ENCODE measurements around the gene C5AR1.
"Not testable (repeated sequence)": the region's sequence is repeated elsewhere in the genome, so short reads cannot be mapped to it uniquely, and the experiment has no call there.

The C5AR1 gene

DNA sequence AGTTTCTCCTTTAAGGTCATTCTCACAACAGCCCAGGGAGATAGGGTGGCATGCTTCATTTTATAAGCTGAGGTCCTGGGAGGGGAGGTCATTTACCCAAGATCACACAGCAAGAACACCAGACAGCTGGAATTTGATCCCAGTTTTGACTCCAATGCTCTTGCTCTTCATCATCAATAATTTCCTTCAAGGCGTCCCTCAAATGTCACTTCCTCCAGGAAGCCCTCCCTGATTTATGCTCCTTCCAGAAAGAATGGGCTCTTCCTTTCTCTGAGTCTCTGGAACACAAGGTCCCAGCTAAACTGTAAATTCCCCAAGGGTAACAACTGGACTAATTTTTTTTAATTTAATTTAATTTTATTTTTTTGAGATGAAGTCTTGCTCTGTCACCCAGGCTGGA is 34.8 kb downstream of the C5AR1 start:
- no peak overlapping the region for H2BK15ac ChIP-seq (ENCODE audit: low read length)
- no peaks in the 10 kb centered on the region for H3K27me3 ChIP-seq (ENCODE audit: control insufficient read depth in 3 of 3, insufficient read depth in 3 of 3, low read depth in 1 of 3, low read length in 3 of 3)
- H2AFZ ChIP-seq (ENCODE audit: low read length), result no peak overlapping the region
- peaks cover 4% of the 10 kb centered on the region for H3K79me1 ChIP-seq (ENCODE audit: low read depth, low read length)
- H3K27ac ChIP-seq (replicated peaks; ENCODE audit: low read length), result no peak overlapping the region
- no peak overlapping the region for H4K8ac ChIP-seq (ENCODE audit: low read depth, low read length)
- H3K4me3 ChIP-seq (ENCODE audit: low read length in 2 of 2), result no peak overlapping the region
- no peak overlapping the region for H3K23ac ChIP-seq (ENCODE audit: low read depth, low read length, poor library complexity)
- WGBS, 2 donors (ENCODE audit: extremely low coverage in 2 of 2, insufficient read length in 2 of 2, insufficient replicate concordance in 1 of 2), result no CpG with 5 or more reads among the region's 1 CpG
- no peak overlapping the region for H4K91ac ChIP-seq (ENCODE audit: low read depth, low read length, poor library complexity)
- H2BK5ac ChIP-seq (ENCODE audit: low read length), result no peak overlapping the region
- no peak overlapping the region for H3K9ac ChIP-seq (ENCODE audit: low read depth, low read length, poor library complexity)
- no peak overlapping the region for H3K18ac ChIP-seq (ENCODE audit: low read length)
- H3K36me3 ChIP-seq (replicated peaks in 1 of 2; ENCODE audit: control insufficient read depth in 2 of 2, insufficient read depth in 2 of 2, low read length in 2 of 2), result no peaks in the 10 kb centered on the region
- no peaks in the 10 kb centered on the region for H3K9me3 ChIP-seq (replicated peaks in 1 of 2; ENCODE audit: control insufficient read depth in 2 of 2, insufficient read depth in 1 of 2, low read depth in 1 of 2, low read length in 2 of 2)
- no peak overlapping the region for H3K4ac ChIP-seq (ENCODE audit: low read length)
- H2BK12ac ChIP-seq (ENCODE audit: low read length), result no peak overlapping the region
- H3K4me1 ChIP-seq (ENCODE audit: control insufficient read depth in 2 of 2, insufficient read depth in 1 of 2, low read depth in 1 of 2, low read length in 2 of 2), result no peaks in the 10 kb centered on the region
- H3K4me2 ChIP-seq (ENCODE audit: insufficient read depth, low read length, poor library complexity, severe bottlenecking), result no peak overlapping the region
- no peak overlapping the region for H2AK5ac ChIP-seq (ENCODE audit: low read depth, low read length)
- H3K14ac ChIP-seq (ENCODE audit: low read length), result no peak overlapping the region
- no peak overlapping the region for H2BK120ac ChIP-seq (ENCODE audit: low read depth, low read length)
- DNase-seq (ENCODE audit: low spot score), result no peak

DNA sequence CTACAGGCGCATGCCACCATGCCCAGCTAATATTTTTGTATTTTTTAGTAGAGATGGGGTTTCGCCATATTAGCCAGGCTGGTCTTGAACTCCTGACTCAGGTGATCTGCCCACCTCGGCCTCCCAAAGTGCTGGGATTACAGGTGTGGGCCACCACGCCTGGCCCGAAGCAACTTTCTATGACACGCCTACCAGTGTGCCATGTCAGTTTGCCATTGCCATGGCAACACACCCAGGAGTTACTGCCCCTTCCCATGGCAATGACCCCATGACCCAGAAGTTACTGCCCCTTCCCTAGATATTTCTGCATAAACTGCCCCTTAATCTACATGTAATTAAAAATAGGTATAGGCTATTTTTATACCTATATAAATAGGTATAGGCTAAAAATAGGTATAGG is 36.4 kb downstream of the C5AR1 start:
- not testable (repeated sequence) for H4K8ac ChIP-seq (ENCODE audit: low read depth, low read length); H2AFZ ChIP-seq (ENCODE audit: low read length); H3K14ac ChIP-seq (ENCODE audit: low read length); H3K27me3 ChIP-seq (ENCODE audit: control insufficient read depth in 3 of 3, insufficient read depth in 3 of 3, low read depth in 1 of 3, low read length in 3 of 3); H2BK12ac ChIP-seq (ENCODE audit: low read length); H3K27ac ChIP-seq (replicated peaks; ENCODE audit: low read length); H2BK120ac ChIP-seq (ENCODE audit: low read depth, low read length); H3K36me3 ChIP-seq (replicated peaks in 1 of 2; ENCODE audit: control insufficient read depth in 2 of 2, insufficient read depth in 2 of 2, low read length in 2 of 2); H2AK5ac ChIP-seq (ENCODE audit: low read depth, low read length); H3K4me1 ChIP-seq (ENCODE audit: control insufficient read depth in 2 of 2, insufficient read depth in 1 of 2, low read depth in 1 of 2, low read length in 2 of 2); H3K4me3 ChIP-seq (ENCODE audit: low read length in 2 of 2); H2BK5ac ChIP-seq (ENCODE audit: low read length); H3K9ac ChIP-seq (ENCODE audit: low read depth, low read length, poor library complexity); H2BK15ac ChIP-seq (ENCODE audit: low read length); H3K9me3 ChIP-seq (replicated peaks in 1 of 2; ENCODE audit: control insufficient read depth in 2 of 2, insufficient read depth in 1 of 2, low read depth in 1 of 2, low read length in 2 of 2); DNase-seq (ENCODE audit: low spot score); H4K91ac ChIP-seq (ENCODE audit: low read depth, low read length, poor library complexity); H3K4me2 ChIP-seq (ENCODE audit: insufficient read depth, low read length, poor library complexity, severe bottlenecking); H3K18ac ChIP-seq (ENCODE audit: low read length); H3K79me1 ChIP-seq (ENCODE audit: low read depth, low read length); H3K4ac ChIP-seq (ENCODE audit: low read length); H3K23ac ChIP-seq (ENCODE audit: low read depth, low read length, poor library complexity)
- no CpG with 5 or more reads among the region's 6 CpGs for WGBS, 2 donors (ENCODE audit: extremely low coverage in 2 of 2, insufficient read length in 2 of 2, insufficient replicate concordance in 1 of 2)

DNA sequence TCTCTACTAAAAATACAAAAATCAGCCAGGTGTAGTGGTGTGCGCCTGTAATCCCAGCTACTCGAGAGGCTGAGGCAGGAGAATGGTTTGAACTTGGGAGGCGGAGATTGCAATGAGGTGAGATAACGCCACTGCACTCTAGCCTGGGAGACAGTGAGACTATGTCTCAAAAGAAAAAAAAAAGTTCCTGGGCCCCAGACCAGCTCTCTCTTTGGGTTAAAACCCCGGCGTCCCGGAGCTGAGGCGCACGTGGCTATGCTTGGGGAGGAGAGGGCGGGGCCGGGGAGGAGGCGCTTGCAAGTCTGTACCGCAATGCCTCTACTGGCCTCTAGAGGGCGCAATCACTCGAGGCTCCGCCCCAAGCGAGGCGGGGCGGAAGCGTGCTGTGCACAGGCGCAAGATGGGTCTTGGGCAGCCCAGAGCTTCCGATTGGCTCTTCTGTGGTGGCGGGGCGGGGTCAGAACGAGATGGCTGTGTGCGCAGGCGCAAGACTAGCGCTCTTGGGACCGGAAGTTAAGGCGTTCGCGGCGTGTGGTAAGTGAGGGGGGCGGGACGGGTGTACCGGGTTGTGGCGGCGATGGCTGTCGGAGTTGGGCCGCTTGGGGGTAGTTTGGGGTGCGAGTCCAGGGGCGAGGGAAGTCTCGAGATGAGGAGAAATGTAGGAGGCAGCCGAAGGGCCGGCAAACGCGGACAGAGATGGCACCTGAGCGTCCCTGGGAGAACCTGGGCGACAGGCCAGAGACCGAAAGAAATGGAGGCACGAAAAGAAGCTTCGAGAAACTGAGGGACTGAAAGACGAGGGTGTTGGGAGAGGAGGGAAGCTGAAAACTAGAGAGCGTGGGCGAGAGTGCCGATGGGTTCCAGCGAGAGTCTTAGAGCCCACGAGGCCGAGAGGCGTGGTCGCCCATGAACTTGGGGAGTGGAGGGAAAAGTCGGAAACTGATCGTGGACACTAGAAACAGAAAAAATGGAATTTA is 39.4 kb downstream of the C5AR1 start, which contains the start of gene DHX34:
TSS of gene DHX34 (plus strand) at position 497 of the 977 bp plus-strand sequence. CDS start 3,716 bp downstream, outside the sequence.
- Histone ChIP-seq H2BK120ac (ENCODE audit: low read depth, low read length) (no peak within 1 kb of the TSS), H3K79me1 (ENCODE audit: low read depth, low read length) (peaks cover 11% of the 10 kb centered on the region), H3K4me1 (ENCODE audit: control insufficient read depth in 2 of 2, insufficient read depth in 1 of 2, low read depth in 1 of 2, low read length in 2 of 2) (peaks cover 0 to 4% of the 10 kb centered on the region in 2 donors), H2BK15ac (ENCODE audit: low read length) (no peak within 1 kb of the TSS), H2BK12ac (ENCODE audit: low read length) (no peak within 1 kb of the TSS), H3K14ac (ENCODE audit: low read length) (no peak within 1 kb of the TSS), H3K23ac (ENCODE audit: low read depth, low read length, poor library complexity) (peak within 1 kb of the TSS; percentile 87), H2BK5ac (ENCODE audit: low read length) (no peak within 1 kb of the TSS), H2AFZ (ENCODE audit: low read length) (peak within 1 kb of the TSS; percentile 84), H3K27me3 (ENCODE audit: control insufficient read depth in 3 of 3, insufficient read depth in 3 of 3, low read depth in 1 of 3, low read length in 3 of 3) (no peaks in the 10 kb centered on the region), H3K18ac (ENCODE audit: low read length) (peak within 1 kb of the TSS; percentile 84), H2AK5ac (ENCODE audit: low read depth, low read length) (peak within 1 kb of the TSS; percentile 9), H3K36me3 (replicated peaks in 1 of 2; ENCODE audit: control insufficient read depth in 2 of 2, insufficient read depth in 2 of 2, low read length in 2 of 2) (peaks cover 15 to 29% of the 10 kb centered on the region in 2 donors), H3K4me3 (ENCODE audit: low read length in 2 of 2) (peak within 1 kb of the TSS; percentile 78 to 90), H3K9me3 (replicated peaks in 1 of 2; ENCODE audit: control insufficient read depth in 2 of 2, insufficient read depth in 1 of 2, low read depth in 1 of 2, low read length in 2 of 2) (no peaks in the 10 kb centered on the region), H3K4ac (ENCODE audit: low read length) (no peak within 1 kb of the TSS), H4K8ac (ENCODE audit: low read depth, low read length) (no peak within 1 kb of the TSS), H3K27ac (replicated peaks; ENCODE audit: low read length) (no peak within 1 kb of the TSS), H3K4me2 (ENCODE audit: insufficient read depth, low read length, poor library complexity, severe bottlenecking) (peak within 1 kb of the TSS; percentile 79), H4K91ac (ENCODE audit: low read depth, low read length, poor library complexity) (no peak within 1 kb of the TSS), H3K9ac (ENCODE audit: low read depth, low read length, poor library complexity) (peak within 1 kb of the TSS; percentile 66)
- DNase-seq (ENCODE audit: low spot score), result peak; percentile 99
- WGBS, 2 donors (ENCODE audit: extremely low coverage in 2 of 2, insufficient read length in 2 of 2, insufficient replicate concordance in 1 of 2), result no CpG with 5 or more reads among the region's 63 CpGs

DNA sequence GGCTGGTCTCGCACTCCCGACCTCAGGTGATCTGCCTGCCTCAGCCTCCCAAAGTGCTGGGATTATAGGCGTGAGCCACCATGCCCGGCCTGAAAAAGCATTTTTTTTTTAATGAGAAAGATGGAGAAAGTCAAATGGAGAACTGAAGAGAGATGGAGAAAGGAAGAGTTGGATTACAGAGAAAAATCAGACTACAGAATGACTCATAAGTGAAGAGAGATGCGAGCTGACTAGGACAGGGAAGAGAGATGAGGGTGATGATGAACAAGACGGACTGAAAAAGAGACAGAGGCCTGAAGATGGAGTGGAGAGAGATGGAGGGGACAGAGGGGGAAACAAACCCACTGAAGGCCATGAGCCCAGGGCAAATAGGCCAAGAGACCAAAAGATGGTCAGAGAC is 41.0 kb downstream of the C5AR1 start:
- Histone ChIP-seq H2AFZ (ENCODE audit: low read length) (no peak overlapping the region), H3K79me1 (ENCODE audit: low read depth, low read length) (peaks cover 11% of the 10 kb centered on the region), H2BK15ac (ENCODE audit: low read length) (no peak overlapping the region), H2AK5ac (ENCODE audit: low read depth, low read length) (no peak overlapping the region), H3K4ac (ENCODE audit: low read length) (no peak overlapping the region), H3K4me1 (ENCODE audit: control insufficient read depth in 2 of 2, insufficient read depth in 1 of 2, low read depth in 1 of 2, low read length in 2 of 2) (peaks cover 0 to 4% of the 10 kb centered on the region in 2 donors), H2BK120ac (ENCODE audit: low read depth, low read length) (no peak overlapping the region), H4K8ac (ENCODE audit: low read depth, low read length) (no peak overlapping the region), H4K91ac (ENCODE audit: low read depth, low read length, poor library complexity) (no peak overlapping the region), H2BK5ac (ENCODE audit: low read length) (no peak overlapping the region), H3K23ac (ENCODE audit: low read depth, low read length, poor library complexity) (no peak overlapping the region), H3K36me3 (replicated peaks in 1 of 2; ENCODE audit: control insufficient read depth in 2 of 2, insufficient read depth in 2 of 2, low read length in 2 of 2) (peaks cover 23 to 44% of the 10 kb centered on the region in 2 donors), H3K27ac (replicated peaks; ENCODE audit: low read length) (no peak overlapping the region), H3K14ac (ENCODE audit: low read length) (no peak overlapping the region), H2BK12ac (ENCODE audit: low read length) (no peak overlapping the region), H3K4me3 (ENCODE audit: low read length in 2 of 2) (no peak overlapping the region), H3K27me3 (ENCODE audit: control insufficient read depth in 3 of 3, insufficient read depth in 3 of 3, low read depth in 1 of 3, low read length in 3 of 3) (no peaks in the 10 kb centered on the region), H3K9ac (ENCODE audit: low read depth, low read length, poor library complexity) (no peak overlapping the region), H3K18ac (ENCODE audit: low read length) (no peak overlapping the region), H3K4me2 (ENCODE audit: insufficient read depth, low read length, poor library complexity, severe bottlenecking) (no peak overlapping the region), H3K9me3 (replicated peaks in 1 of 2; ENCODE audit: control insufficient read depth in 2 of 2, insufficient read depth in 1 of 2, low read depth in 1 of 2, low read length in 2 of 2) (no peaks in the 10 kb centered on the region)
- no CpG with 5 or more reads among the region's 6 CpGs for WGBS, 2 donors (ENCODE audit: extremely low coverage in 2 of 2, insufficient read length in 2 of 2, insufficient replicate concordance in 1 of 2)
- no peak for DNase-seq (ENCODE audit: low spot score)
